Stimulated activated naive CD4-positive, alpha-beta T cell treated with Interleukin-2 at 50 U/mL for 16 hours (primary cell): ENCODE data around the gene MAML1.

ENCODE experiments used
- DNase-seq: peaks from one replicate; lab custom pipeline; 2025; lab: John Stamatoyannopoulos, UW

The MAML1 gene

DNA sequence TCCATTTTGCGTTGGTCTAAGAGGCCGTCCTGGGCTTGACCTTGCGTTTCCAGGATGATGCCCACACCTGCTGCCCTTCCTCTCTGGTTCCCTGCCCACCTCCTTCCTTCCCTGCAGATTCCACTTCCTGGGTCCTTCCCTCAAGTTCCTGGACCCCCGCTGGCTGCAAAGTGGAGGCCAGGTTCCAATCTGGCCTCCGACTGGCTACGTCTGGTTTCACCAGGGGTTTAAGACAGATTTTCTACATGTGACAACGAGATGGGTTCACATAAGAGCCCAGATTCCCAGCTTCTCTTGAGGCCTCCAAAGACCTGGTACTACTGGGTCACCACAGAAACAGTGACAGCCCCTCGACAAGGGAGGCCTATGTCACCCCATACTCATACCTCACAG lies 71.9 kb downstream of the MAML1 start:
- DNase-seq = no peak

DNA sequence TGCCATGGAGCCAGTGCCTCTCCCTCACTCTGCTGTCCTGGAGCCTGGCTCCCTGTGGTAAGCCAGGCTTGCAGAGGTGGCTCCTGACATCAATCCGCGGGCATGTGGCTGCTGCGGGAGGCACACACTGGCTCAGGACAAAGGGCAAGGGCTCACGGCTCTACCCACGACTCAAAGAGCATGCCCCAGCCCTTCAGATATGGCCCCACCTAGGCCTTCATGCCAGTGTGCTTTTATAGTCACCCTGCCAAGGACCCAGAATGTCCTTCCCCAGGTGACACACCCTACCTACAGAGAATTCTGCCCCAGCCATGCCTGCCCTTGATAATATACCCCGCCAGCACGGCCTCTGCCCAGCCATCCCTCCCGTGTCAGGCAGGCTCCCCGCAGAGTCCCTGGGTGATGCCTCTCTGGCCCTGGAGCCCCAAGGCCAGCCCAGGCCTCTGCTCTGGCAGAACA lies 72.5 kb downstream of the MAML1 start:
- no peak for DNase-seq

DNA sequence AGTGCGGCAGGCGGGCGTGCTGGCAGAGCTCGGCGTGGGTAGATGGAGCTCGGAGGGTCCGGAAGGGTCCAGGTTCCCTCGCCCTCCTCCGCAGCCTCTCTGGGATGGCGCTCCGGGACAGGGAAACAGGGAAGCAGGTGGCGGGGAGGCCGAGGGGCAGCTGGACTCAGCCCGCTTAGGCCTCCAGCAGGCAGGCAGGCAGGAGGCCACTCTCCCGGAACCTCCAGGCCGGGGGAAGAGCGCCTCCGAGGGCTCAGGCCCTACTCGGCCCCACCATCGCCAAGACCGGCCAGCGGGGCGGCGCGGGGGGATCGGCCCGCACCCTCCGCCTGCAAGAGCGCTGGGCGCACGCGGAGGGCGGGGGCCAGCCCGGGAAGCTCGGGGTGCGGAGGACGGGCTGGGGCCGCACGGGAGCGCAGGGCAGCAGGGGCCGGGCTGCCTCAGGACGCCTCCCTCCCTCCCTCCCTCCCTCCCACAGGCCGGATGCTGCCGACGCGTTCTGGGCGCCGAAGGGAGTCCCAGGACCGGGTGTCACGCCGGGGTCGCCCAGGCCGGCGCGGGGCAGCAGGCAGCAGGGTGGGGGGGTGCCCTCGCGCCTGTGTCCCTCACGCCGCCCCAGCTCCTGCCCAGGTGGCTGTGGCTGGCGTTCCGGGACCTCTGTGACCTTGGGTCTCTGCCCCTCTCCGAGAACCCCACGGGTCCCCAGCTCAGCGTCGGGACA lies 73.1 kb downstream of the MAML1 start:
- peak; percentile 17 for DNase-seq

DNA sequence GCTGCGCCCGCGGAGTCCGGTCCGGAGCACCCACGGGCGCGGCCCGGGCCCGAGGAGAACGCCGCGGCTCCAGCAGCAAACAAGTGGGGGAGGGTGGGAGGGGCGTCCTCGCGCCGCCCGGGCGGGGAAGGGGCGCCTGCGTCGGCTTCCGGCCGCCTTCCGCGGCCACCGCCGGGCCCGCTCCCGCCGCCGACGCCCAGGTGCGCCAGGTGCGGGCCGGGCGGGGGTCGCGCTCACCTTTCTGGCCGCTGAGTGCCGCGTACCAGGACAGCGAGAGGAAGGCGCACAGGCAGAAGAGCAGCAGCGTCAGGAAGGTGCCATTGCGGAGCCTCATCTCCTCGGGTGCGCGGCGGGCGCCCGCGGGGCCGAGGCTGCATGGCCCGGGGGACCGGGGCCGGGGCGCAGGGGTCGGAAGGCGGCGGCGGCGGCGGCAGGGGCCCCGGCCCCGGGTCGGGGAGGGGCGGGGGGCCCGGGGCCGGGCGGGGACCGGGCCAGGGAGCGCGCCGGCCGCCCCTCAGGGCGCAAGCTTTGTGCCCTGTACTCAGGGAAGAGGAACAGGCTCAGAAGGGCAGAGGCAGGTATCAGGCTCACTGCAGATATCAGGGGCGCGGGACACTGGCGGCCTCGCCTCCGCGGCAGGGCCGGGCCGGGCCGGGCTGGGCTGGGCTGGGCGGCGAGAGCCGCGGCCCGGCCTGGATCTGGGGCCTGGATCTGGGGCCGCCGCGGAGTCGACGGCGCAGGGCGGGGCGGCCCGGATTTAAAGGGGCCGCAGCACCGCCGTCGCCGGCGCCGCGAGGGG lies 73.8 kb downstream of the MAML1 start, which contains the start of gene MGAT4B:
Gene MGAT4B (minus strand): TSS at position 617 of the 799 bp plus-strand sequence. CDS start 283 bp downstream, at position 334.
- peak; percentile 48 for DNase-seq

DNA sequence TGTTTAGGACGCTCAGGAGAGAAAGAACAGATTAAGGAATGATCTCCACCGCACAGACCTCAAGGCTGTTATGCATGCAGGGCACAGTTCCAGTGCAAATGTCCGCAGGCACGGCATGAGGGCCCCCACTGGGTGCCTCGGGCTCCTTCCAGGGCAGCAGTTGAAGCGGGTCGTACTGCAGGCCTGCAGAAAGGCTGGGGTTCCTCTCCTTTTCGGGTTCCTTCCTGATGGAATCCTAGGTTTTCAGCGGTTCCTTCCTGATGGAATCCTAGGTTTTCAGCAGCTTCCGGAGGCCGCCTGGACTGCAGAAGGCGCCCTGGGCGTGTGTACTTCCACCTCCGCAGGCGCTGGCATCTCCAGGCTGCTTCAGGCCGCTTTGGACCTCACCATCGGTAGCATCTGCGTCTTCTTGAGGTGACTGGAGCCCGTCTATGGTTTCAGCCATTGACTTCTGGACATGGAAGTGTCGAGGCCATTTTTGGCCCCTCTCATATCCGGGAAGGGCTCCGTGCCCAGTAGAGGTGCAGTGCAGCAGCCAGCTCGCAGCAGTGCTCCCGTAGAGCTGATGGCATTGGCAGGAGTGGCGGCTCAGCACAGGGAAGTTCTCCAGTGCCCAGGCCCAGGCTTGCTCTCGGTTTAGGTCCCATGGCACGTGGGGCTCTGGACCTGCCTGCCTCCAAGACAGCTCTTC lies 79.7 kb downstream of the MAML1 start:
- DNase-seq = no peak

DNA sequence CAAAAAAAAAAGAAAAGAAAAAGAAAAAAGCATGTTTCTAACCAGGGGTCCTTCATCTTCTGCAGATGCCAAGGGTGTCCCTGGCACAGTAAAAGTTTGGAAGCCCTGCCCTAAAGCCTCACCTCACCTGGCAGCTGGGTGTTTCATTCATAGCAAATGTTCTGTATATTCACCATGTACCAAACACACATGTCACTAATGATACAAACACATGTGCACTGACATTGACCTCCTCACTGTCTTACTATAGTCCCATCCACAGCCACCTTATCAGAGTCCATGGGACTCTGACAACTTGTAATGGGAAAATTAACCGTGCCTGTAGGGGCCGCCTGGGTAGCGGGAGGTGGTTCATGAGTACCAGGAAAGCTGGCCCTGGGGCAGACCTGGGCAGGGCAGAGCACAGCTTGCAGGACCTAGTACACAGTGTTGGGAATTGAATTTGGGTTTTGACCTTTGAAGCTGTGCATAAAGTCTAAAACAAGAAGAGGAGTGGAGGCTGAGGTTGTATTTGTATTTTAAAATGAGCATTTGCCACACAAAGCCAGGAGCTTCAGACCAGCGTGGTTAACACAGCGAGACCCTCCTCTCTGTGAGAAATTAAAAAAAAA lies 80.5 kb downstream of the MAML1 start:
- DNase-seq = no peak

DNA sequence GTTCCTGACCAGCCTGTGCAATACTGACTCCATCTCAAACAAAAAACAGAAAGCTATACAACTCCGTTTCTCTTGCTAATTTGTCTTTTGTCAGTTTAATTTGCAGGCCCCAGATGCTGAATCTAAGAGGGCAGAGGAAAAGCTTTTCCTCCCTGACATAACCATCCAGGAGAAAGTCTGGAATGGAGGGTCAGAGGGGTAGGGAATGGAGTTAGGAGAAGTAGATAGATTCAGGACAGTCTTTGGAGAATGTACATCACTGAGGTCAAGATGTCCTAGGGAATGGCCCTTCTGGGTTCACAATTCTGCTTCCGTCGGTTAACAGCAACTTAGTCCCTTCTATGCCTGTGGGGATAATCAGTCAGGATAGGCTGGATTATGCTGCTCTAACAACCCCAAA lies 81.5 kb downstream of the MAML1 start:
- DNase-seq = no peak

DNA sequence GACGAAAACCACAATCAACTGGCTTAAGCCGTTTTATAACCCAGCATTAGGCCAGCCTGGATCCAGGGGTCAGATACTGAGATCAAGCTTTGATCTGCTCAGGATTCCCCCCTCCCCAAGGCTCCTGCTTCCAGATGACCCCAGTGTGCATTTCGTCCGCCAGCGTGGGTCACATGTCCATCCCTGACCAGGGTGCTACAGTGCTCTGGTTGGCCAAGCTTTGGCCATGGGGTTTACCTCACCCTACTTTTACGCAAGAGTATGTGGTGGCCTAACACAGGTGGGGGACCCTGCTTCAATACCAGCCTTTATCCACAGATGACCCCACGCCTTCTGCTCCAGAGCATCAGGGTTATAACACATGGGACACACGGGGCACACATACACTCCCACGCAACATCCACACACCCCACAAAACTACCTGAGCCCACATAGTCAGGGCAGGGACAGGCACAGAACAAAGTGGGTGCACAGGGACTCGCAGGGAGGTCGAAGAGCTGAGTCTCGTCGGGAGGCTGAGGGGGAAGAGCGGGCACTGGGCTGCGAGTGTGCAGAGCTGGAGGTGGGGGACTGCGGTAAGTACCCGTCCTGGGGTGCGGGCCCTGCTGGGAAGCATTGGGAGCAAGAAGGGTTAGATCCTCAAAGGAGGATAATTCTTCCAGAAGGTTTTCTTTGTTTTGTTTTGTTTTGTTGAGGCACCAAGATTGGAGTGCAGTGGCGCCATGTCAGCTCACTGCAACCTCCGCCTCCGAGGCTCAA lies 83.0 kb downstream of the MAML1 start:
- no peak for DNase-seq

DNA sequence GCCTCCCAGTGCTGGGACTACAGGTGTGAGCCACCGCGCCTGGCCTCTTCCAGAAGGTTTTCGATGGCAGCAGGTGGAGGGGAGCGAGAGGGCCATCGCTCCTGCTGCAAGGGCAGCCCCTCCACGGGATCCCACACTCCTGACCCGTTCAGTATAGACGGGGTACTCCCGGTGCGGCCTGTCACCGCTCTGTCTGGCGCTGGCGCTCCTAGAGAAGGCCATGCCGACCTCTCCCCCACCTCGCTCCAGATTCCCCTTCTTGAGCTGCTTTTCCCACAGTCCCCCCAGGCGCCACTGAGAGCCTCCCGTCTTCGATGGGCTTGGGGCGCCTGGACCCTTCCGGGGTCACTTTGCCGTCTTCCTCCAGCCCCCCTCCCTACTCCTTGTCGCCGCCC lies 83.8 kb downstream of the MAML1 start:
- DNase-seq = no peak

- DNase-seq = no peak
Observed at GRCh38 chr5:179816796-179817469, 84.3 kb downstream of the MAML1 start.

DNA sequence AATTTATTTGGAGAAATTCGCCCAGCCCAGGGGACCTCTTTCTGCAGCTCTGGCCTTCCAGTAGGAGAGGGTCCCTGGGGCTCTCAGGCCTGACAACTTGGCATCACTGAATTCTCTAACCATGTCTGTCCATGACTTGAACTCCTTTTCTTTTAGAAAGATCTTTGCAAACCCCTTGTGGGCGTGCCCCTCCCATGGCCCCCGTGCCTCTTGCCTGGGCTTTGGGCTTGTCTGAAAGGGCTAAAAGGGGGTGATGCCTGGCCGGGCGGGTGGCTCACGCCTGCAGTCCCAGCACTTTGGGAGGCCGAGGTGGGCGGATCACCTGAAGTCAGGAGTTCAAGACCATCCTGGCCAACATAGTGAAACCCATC lies 84.8 kb downstream of the MAML1 start:
- DNase-seq = no peak

DNA sequence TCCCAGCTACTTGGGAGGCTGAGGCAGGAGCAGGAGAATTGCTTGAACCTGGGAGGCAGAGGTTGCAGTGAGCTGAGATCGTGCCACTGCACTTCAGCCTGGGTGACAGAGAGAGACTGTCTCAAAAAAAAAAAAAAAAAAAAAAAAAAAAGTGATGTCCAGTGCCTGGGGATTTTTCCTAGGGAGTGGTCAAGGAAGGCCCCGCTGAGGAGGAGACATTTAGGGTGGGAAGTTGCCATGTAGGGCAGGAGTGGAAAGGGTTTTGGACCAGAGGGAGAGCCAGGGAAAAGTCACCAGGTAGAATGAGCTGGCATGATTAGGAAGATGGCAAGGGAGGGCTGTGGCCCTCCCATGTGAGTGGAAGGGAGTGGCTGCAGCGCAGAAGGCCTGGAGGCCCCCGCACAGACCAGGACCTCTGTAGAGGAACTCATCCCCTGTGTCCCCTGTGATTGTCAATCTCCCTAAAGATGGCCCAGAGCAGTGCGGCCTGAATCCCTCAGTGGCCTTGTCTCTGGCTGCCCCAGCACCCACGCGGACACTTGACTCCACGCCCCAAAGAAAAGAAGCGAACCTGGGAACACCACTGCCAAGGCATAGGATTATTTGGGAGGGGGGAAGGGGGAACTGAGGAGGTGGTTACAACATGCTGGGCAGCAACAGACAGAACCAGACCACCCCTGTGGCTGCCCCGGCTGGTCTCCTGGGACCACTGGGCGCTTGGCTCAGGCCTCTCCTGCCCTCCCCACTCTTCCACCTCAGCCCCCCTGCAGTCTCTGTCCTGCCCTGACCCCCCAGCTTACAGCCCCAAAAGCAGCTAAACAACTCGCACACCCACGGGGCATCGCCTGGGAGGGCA lies 85.5 kb downstream of the MAML1 start:
- no peak for DNase-seq

GRCh38 chr5:179818746-179819295 lies 86.2 kb downstream of the MAML1 start:
- peak; percentile 87 for DNase-seq

- DNase-seq = peak; percentile 45
Observed at GRCh38 chr5:179819296-179820126, 86.9 kb downstream of the MAML1 start.

GRCh38 chr5:179820127-179820482 lies 87.5 kb downstream of the MAML1 start:
- no peak for DNase-seq

- peak; percentile 70 for DNase-seq
Observed at GRCh38 chr5:179820483-179821297, 88.1 kb downstream of the MAML1 start, which contains the start of gene SQSTM1. TSS of gene SQSTM1 (plus strand) at chr5:179820905. CDS start at chr5:179820937, 32 bp downstream.

DNA sequence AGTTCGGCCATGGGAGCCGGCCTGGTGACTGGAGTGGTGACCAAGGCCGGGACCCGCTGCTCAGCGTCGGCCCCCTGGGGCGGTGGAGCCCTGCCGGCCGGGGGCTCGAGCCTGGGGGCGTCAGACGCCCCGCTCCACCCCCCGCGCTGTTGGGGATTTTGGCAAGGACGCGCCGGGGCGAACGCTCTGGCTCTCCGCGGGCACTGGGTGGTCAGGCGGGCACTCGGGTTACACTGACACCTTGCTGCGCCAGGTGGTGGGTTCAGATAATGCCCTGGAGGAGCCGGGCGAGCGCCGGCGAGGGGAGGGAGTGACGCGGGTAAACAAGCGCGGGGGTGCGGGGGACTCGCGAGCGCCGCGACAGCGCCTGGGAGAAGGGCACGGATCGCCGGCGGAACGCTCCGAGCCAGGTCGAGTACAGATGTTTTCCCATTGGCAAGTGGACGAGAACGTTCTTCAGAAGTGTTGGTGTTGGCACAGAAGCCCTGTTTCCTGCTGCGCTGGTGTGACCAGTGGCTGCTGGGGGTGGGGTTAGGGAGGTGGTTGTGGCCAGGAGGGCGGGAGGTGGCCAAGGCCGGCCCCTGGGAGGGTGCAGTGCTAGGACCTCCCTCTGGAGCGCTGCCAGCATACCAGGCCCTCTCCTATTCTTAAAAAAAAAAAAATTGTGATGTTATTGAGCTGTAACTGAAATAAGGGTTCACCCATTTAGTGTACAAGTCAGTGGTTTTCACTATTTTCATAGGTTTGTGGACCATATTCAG lies 88.9 kb downstream of the MAML1 start:
- DNase-seq = peak; percentile 83
